HEK293 (cell line): ENCODE measurements around the gene ARHGEF28.
A peak's percentile ranks its signal among the peaks of the same experiment; 100 is the strongest.

Experiments used
- CTCF ChIA-PET: fragments of 350-600 bp; formaldehyde crosslinking; extraction: SDS; loops from one replicate; lab custom pipeline; 2021; ENCODE audit warnings: antibody characterized with exemption; lab: Yijun Ruan, JAX
- POLR2A ChIA-PET: fragments of 300-600 bp; formaldehyde crosslinking; extraction: SDS; loops from one replicate; lab custom pipeline; 2020; ENCODE audit warnings: antibody characterized with exemption, inconsistent platforms; lab: Yijun Ruan, JAX
- H3K27ac ChIP-seq: fragments of 200-500 bp; sonication (Bioruptor generic); 2 replicates; pipeline ENCODE4 v1.5.1; 2014; ENCODE audit warnings: low read depth, low read length, control low read depth, inconsistent platforms; ENCODE audit errors: extremely low read depth
- H3K36me3 ChIP-seq, 2 experiments: fragments of 200-500 bp in 1 of 2; sonication (Bioruptor generic) in 1 of 2; 1 replicate in 1 of 2; 2 replicates in 1 of 2; pipeline ENCODE4 v1.5.1; 2014 to 2017; ENCODE audit warnings: inconsistent platforms in 2 of 2, low read length in 2 of 2; ENCODE audit not compliant: control insufficient read depth in 2 of 2, insufficient read depth in 1 of 2
- H3K4me1 ChIP-seq: fragments of 200-500 bp; sonication (Bioruptor generic); 2 replicates; pipeline ENCODE4 v1.5.1; 2014; ENCODE audit warnings: mild to moderate bottlenecking, low read length, inconsistent platforms; ENCODE audit not compliant: control insufficient read depth, insufficient read depth
- H3K4me3 ChIP-seq: 2 replicates; pipeline ENCODE4 v1.5.1; 2011; ENCODE audit warnings: low read depth, mild to moderate bottlenecking, control low read depth, low read length, moderate library complexity
- H3K9me3 ChIP-seq: fragments of 200-500 bp; sonication (Bioruptor generic); 2 replicates; pipeline ENCODE4 v1.5.1; 2014; ENCODE audit warnings: low read depth, low read length, inconsistent platforms; ENCODE audit not compliant: control insufficient read depth, insufficient read depth
- HOXA7 ChIP-seq: sonication (generic); formaldehyde crosslinking; IDR thresholded peaks from 2 replicates; pipeline ENCODE4 v1.8.1; 2022; ENCODE audit warnings: missing genetic modification reagents, borderline replicate concordance
- KLF7 ChIP-seq: fragments of 450-650 bp; formaldehyde crosslinking; IDR thresholded peaks from 2 replicates; pipeline ENCODE4 v1.5.1; 2016; ENCODE audit warnings: missing biosample characterization, missing genetic modification characterization, borderline replicate concordance
- PRDM1 ChIP-seq: fragments of 450-650 bp; formaldehyde crosslinking; IDR thresholded peaks from 2 replicates; pipeline ENCODE4; 2016; ENCODE audit warnings: missing biosample characterization, missing genetic modification characterization
- ZBTB20 ChIP-seq: fragments of 450-650 bp; formaldehyde crosslinking; IDR thresholded peaks from 2 replicates; pipeline ENCODE4 v1.5.1; 2016; ENCODE audit warnings: missing biosample characterization, missing genetic modification characterization
- ZFP3 ChIP-seq: fragments of 450-650 bp; formaldehyde crosslinking; IDR thresholded peaks from 2 replicates; pipeline ENCODE4 v1.5.1; 2016; ENCODE audit warnings: low read depth, missing biosample characterization, missing genetic modification characterization
- ZNF214 ChIP-seq: fragments of 450-650 bp; formaldehyde crosslinking; IDR thresholded peaks from 2 replicates; pipeline ENCODE4 v1.5.1; 2017; ENCODE audit warnings: missing biosample characterization, mild to moderate bottlenecking, missing genetic modification characterization, borderline replicate concordance
- ZNF24 ChIP-seq: fragments of 450-650 bp; formaldehyde crosslinking; IDR thresholded peaks from 2 replicates; pipeline ENCODE4 v1.5.1; 2016; ENCODE audit warnings: missing biosample characterization, missing genetic modification characterization
- ZNF366 ChIP-seq: fragments of 450-650 bp; formaldehyde crosslinking; conservative IDR thresholded peaks from 2 replicates; pipeline ENCODE4 v1.5.1; 2016; ENCODE audit warnings: missing biosample characterization, missing genetic modification characterization
- ZNF391 ChIP-seq: fragments of 450-650 bp; formaldehyde crosslinking; IDR thresholded peaks from 2 replicates; pipeline ENCODE4 v1.5.1; 2016; ENCODE audit warnings: low read depth, missing biosample characterization, missing genetic modification characterization, borderline replicate concordance
- ZNF416 ChIP-seq: fragments of 450-650 bp; formaldehyde crosslinking; IDR thresholded peaks from 2 replicates; pipeline ENCODE4 v1.5.1; 2016; ENCODE audit warnings: missing biosample characterization, missing genetic modification characterization
- ZNF501 ChIP-seq: fragments of 450-650 bp; formaldehyde crosslinking; IDR thresholded peaks from 2 replicates; pipeline ENCODE4 v1.5.1; 2016; ENCODE audit warnings: missing biosample characterization, missing genetic modification characterization
- ZNF561 ChIP-seq: fragments of 450-650 bp; IDR thresholded peaks from 2 replicates; pipeline ENCODE4 v1.5.1; 2018; ENCODE audit warnings: missing biosample characterization, missing genetic modification characterization, borderline replicate concordance
- ZNF677 ChIP-seq: fragments of 450-650 bp; IDR thresholded peaks from 2 replicates; pipeline ENCODE4 v1.5.0; 2018; ENCODE audit warnings: missing biosample characterization, mild to moderate bottlenecking, missing genetic modification characterization, moderate library complexity
- ZNF792 ChIP-seq: fragments of 450-650 bp; formaldehyde crosslinking; IDR thresholded peaks from 2 replicates; pipeline ENCODE4 v1.5.1; 2016; ENCODE audit warnings: missing biosample characterization, missing genetic modification characterization
- ZSCAN23 ChIP-seq: fragments of 450-650 bp; formaldehyde crosslinking; IDR thresholded peaks from 2 replicates; pipeline ENCODE4 v1.5.1; 2016; ENCODE audit warnings: missing biosample characterization, missing genetic modification characterization
- ZSCAN30 ChIP-seq: fragments of 450-650 bp; IDR thresholded peaks from 2 replicates; pipeline ENCODE4 v1.5.1; 2018; ENCODE audit warnings: missing biosample characterization, mild to moderate bottlenecking, missing genetic modification characterization, moderate library complexity
- ZXDB ChIP-seq: fragments of 450-650 bp; formaldehyde crosslinking; IDR thresholded peaks from 2 replicates; pipeline ENCODE4 v1.5.1; 2016; ENCODE audit warnings: missing biosample characterization, missing genetic modification characterization
- TF ChIP-seq, protein P1 (sequence below): fragments of 450-650 bp; formaldehyde crosslinking; IDR thresholded peaks from 2 replicates; pipeline ENCODE4 v1.5.1; 2017; ENCODE audit warnings: missing biosample characterization, missing genetic modification characterization
- TF ChIP-seq, protein P2 (sequence below): fragments of 450-650 bp; formaldehyde crosslinking; IDR thresholded peaks from 2 replicates; pipeline ENCODE4 v1.5.1; 2016; ENCODE audit warnings: missing biosample characterization, missing genetic modification characterization, low read depth
- TF ChIP-seq, protein P3 (sequence below): fragments of 450-650 bp; formaldehyde crosslinking; IDR thresholded peaks from 2 replicates; pipeline ENCODE4 v1.5.1; 2017; ENCODE audit warnings: missing biosample characterization, missing genetic modification characterization
- TF ChIP-seq, protein P4 (sequence below): fragments of 450-650 bp; formaldehyde crosslinking; IDR thresholded peaks from 2 replicates; pipeline ENCODE4; 2016; ENCODE audit warnings: missing biosample characterization, missing genetic modification characterization
- TF ChIP-seq, protein P5 (sequence below): fragments of 450-650 bp; formaldehyde crosslinking; IDR thresholded peaks from 2 replicates; pipeline ENCODE4 v1.5.1; 2016; ENCODE audit warnings: missing biosample characterization, missing genetic modification characterization

The ARHGEF28 gene

DNA sequence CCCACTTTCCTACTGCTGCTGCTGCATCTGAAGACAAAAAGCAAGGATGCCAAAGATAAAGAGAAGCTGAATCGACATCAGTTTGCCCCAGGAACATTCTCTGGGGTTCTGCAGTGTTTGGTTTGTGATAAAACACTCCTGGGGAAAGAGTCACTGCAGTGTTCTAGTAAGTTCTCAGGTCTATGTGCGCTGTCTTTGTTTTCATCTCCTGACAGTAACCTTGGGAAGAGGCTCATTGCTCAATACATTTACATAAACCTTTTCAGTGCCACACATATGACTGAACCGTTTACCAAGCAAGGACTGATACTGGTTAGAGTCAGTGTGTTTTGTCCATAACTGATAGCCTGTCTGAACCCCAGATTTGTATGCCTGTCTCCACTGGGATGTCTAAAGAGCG is 232.1 kb downstream of the ARHGEF28 start (continued):
- TF ChIP-seq ZNF391 (tag by site-specific recombination) (no peak), ZNF24 (no peak), ZSCAN30 (tag by site-specific recombination) (no peak), ZNF416 (tag by site-specific recombination) (no peak), HOXA7 (CRISPR knock-in tag) (no peak), ZNF214 (tag by site-specific recombination) (no peak), ZFP3 (tag by site-specific recombination) (no peak), ZNF501 (tag by site-specific recombination) (no peak), KLF7 (tag by site-specific recombination) (no peak), ZNF366 (no peak), ZNF792 (no peak)
- TF ChIP-seq, protein P1, sequence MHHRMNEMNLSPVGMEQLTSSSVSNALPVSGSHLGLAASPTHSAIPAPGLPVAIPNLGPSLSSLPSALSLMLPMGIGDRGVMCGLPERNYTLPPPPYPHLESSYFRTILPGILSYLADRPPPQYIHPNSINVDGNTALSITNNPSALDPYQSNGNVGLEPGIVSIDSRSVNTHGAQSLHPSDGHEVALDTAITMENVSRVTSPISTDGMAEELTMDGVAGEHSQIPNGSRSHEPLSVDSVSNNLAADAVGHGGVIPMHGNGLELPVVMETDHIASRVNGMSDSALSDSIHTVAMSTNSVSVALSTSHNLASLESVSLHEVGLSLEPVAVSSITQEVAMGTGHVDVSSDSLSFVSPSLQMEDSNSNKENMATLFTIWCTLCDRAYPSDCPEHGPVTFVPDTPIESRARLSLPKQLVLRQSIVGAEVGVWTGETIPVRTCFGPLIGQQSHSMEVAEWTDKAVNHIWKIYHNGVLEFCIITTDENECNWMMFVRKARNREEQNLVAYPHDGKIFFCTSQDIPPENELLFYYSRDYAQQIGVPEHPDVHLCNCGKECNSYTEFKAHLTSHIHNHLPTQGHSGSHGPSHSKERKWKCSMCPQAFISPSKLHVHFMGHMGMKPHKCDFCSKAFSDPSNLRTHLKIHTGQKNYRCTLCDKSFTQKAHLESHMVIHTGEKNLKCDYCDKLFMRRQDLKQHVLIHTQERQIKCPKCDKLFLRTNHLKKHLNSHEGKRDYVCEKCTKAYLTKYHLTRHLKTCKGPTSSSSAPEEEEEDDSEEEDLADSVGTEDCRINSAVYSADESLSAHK (tag by site-specific recombination) = no peak
- TF ChIP-seq, protein P2, sequence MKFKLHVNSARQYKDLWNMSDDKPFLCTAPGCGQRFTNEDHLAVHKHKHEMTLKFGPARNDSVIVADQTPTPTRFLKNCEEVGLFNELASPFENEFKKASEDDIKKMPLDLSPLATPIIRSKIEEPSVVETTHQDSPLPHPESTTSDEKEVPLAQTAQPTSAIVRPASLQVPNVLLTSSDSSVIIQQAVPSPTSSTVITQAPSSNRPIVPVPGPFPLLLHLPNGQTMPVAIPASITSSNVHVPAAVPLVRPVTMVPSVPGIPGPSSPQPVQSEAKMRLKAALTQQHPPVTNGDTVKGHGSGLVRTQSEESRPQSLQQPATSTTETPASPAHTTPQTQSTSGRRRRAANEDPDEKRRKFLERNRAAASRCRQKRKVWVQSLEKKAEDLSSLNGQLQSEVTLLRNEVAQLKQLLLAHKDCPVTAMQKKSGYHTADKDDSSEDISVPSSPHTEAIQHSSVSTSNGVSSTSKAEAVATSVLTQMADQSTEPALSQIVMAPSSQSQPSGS = no peak

DNA sequence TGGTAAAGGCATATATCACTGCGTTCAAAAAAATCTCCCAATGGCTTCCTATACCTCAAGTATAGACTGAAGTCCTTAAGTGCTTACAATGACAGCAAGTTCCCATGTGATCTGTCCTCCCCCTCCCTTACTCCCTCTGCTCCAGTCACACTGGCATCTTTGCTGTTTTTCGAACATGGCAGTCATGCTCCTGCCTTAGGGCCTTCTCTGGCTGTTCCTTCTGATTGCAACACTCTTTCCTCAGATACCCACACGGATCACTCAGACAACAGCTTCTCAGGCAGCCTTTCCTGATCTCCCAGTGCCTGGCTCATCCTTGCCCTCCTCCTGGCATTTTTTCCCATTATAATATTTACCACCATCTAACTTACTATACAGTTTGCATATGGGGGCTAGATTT is 232.8 kb downstream of the ARHGEF28 start:
- no peak overlapping the region for H3K27ac ChIP-seq
- TF ChIP-seq ZNF677 (tag by site-specific recombination) (no peak), ZBTB20 (no peak), ZNF561 (tag by site-specific recombination) (no peak), ZSCAN23 (tag by site-specific recombination) (no peak), ZXDB (no peak)
- H3K4me1 ChIP-seq = no peaks in the 10 kb centered on the region
- no peaks in the 10 kb centered on the region for H3K9me3 ChIP-seq
- no peak overlapping the region for H3K4me3 ChIP-seq
- POLR2A ChIA-PET = no interaction called here
- CTCF ChIA-PET = no interaction called here
- peaks cover 0 to 13% of the 10 kb centered on the region in 2 experiments; a peak in 1 of 3 replicates for H3K36me3 ChIP-seq

DNA sequence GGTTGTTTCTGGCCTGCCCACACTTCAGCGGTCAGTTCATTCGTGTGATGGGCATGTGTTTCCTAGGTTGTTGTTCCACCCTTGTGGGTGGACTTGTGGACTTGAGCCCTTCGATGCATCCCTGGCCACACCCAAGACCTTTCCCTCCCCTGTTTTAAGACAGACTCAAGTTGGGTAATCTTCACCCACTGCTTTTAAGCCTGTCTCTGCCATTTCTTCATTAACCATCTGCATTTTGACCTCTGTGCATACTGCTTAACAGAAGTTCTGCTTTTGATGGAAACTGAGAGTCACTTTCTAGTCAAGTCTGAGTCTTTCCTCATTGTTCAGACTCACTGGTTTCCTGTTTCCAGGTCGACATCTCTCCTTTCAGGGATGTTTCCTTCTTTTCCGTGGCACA is 233.7 kb downstream of the ARHGEF28 start:
- H3K36me3 ChIP-seq = peaks cover 0 to 13% of the 10 kb centered on the region in 2 experiments; a peak in 1 of 3 replicates
- ChIA-PET CTCF (no interaction called here), POLR2A (no interaction called here)
- TF ChIP-seq, protein P3, sequence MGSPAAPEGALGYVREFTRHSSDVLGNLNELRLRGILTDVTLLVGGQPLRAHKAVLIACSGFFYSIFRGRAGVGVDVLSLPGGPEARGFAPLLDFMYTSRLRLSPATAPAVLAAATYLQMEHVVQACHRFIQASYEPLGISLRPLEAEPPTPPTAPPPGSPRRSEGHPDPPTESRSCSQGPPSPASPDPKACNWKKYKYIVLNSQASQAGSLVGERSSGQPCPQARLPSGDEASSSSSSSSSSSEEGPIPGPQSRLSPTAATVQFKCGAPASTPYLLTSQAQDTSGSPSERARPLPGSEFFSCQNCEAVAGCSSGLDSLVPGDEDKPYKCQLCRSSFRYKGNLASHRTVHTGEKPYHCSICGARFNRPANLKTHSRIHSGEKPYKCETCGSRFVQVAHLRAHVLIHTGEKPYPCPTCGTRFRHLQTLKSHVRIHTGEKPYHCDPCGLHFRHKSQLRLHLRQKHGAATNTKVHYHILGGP = no peak
- TF ChIP-seq ZSCAN23 (tag by site-specific recombination) (no peak), PRDM1 (tag by site-specific recombination) (peak; percentile 33; the same call in 1 of the 2 replicates), ZBTB20 (no peak)
- TF ChIP-seq, protein P1 (tag by site-specific recombination) = no peak
- TF ChIP-seq, protein P4, sequence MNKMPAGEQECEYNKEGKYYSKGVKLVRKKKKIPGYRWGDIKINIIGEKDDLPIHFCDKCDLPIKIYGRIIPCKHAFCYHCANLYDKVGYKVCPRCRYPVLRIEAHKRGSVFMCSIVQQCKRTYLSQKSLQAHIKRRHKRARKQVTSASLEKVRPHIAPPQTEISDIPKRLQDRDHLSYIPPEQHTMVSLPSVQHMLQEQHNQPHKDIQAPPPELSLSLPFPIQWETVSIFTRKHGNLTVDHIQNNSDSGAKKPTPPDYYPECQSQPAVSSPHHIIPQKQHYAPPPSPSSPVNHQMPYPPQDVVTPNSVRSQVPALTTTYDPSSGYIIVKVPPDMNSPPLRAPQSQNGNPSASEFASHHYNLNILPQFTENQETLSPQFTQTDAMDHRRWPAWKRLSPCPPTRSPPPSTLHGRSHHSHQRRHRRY = no peak
- TF ChIP-seq, protein P5, sequence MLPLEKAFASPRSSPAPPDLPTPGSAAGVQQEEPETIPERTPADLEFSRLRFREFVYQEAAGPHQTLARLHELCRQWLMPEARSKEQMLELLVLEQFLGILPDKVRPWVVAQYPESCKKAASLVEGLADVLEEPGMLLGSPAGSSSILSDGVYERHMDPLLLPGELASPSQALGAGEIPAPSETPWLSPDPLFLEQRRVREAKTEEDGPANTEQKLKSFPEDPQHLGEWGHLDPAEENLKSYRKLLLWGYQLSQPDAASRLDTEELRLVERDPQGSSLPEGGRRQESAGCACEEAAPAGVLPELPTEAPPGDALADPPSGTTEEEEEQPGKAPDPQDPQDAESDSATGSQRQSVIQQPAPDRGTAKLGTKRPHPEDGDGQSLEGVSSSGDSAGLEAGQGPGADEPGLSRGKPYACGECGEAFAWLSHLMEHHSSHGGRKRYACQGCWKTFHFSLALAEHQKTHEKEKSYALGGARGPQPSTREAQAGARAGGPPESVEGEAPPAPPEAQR = no peak
- no peaks in the 10 kb centered on the region for H3K9me3 ChIP-seq
- no peaks in the 10 kb centered on the region for H3K4me1 ChIP-seq
- no peak overlapping the region for H3K27ac ChIP-seq
- no peak overlapping the region for H3K4me3 ChIP-seq
